Colonic mucosa (tissue), 4 donors: Measurements from ENCODE around the gene NR1D2. TPM values are rescaled to one million over a fixed set of nuclear protein-coding genes. Genes with fewer than 3 reads are reported as not detected.

Experiments used
- DNase-seq: peaks from one replicate; pipeline ENCODE4 v3.0.0-alpha.2; 2020
- H3K27ac ChIP-seq: fragments of 200-600 bp; one replicate; pipeline ENCODE4 v1.8.0; 2021
- H3K27me3 ChIP-seq: fragments of 200-600 bp; one replicate; pipeline ENCODE4 v1.8.0; 2021
- H3K36me3 ChIP-seq: fragments of 200-600 bp; one replicate; pipeline ENCODE4 v1.8.0; 2021
- H3K4me1 ChIP-seq: fragments of 200-600 bp; one replicate; pipeline ENCODE4 v1.8.0; 2021; ENCODE audit warnings: mild to moderate bottlenecking
- H3K4me3 ChIP-seq: fragments of 200-600 bp; one replicate; pipeline ENCODE4 v1.8.0; 2021
- H3K9ac ChIP-seq, 2 donors: one replicate each; pipeline ENCODE4 v1.7.0; 2013; ENCODE audit warnings: control low read depth in 2 of 2, low read depth in 2 of 2, low read length in 2 of 2
- H3K9me3 ChIP-seq: fragments of 200-600 bp; one replicate; pipeline ENCODE4 v1.8.0; 2021
- CTCF ChIP-seq: fragments of 200-600 bp; IDR thresholded peaks from one replicate; pipeline ENCODE4 v1.8.0; 2022; ENCODE audit warnings: antibody characterized with exemption, mild to moderate bottlenecking
- intact Hi-C: fragments of 100-400 bp; cut with DNase I; formaldehyde crosslinking; loops from one replicate; pipeline ENCODE4 v1.14.1; 2022
- total RNA-seq, 2 donors: library from RNA; stranded (reverse); fragmentation: NEBNext Ultra II Directional in 1 of 2; extraction: Animal tissue kit (Norgen Biotek cat#: 25700) in 1 of 2; gene quantifications; one replicate each; pipeline ENCODE4 v1.2.1, GENCODE V29; 2021
- donor health status: healthy.
- donor health status: DM: no; HTN: no; CAD: no.
- donor health status: DM: no; HTN: no; CAD: no.

The NR1D2 gene
- total RNA-seq, 2 donors from 2014 or later, result 9.8 to 41.9 TPM

GRCh38 chr3:23991306-23991682, 46.2 kb downstream of the NR1D2 start:
- H3K36me3 ChIP-seq, result no peaks in the 10 kb centered on the region
- H3K9me3 ChIP-seq, result no peaks in the 10 kb centered on the region
- no peaks in the 10 kb centered on the region for H3K27me3 ChIP-seq
- no peak overlapping the region for H3K4me3 ChIP-seq
- H3K9ac ChIP-seq, result no peak overlapping the region
- intact Hi-C loops, result loop anchor here (10.0 kb wide), 1 partner anchor 244 kb away; no protein-coding TSS in a partner anchor
- no peak for DNase-seq
- H3K27ac ChIP-seq, result no peak overlapping the region
- no peaks in the 10 kb centered on the region for H3K4me1 ChIP-seq
- TF ChIP-seq CTCF, result no peak

- H3K4me1 ChIP-seq, result no peaks in the 10 kb centered on the region
- no peaks in the 10 kb centered on the region for H3K36me3 ChIP-seq
- no peak overlapping the region for H3K4me3 ChIP-seq
- no peaks in the 10 kb centered on the region for H3K27me3 ChIP-seq
- no peak overlapping the region for H3K9ac ChIP-seq
- H3K9me3 ChIP-seq, result no peaks in the 10 kb centered on the region
- intact Hi-C loops, result loop anchor here (10.0 kb wide), 1 partner anchor 243 kb away; no protein-coding TSS in a partner anchor
- no peak for DNase-seq
- no peak for TF ChIP-seq CTCF
- H3K27ac ChIP-seq, result no peak overlapping the region
Observed at GRCh38 chr3:23991683-23992628, 46.9 kb downstream of the NR1D2 start.

- DNase-seq, result no peak
- Histone ChIP-seq H3K4me3 (no peak overlapping the region), H3K9me3 (no peaks in the 10 kb centered on the region), H3K27ac (no peak overlapping the region), H3K36me3 (no peaks in the 10 kb centered on the region), H3K27me3 (no peaks in the 10 kb centered on the region), H3K9ac (no peak overlapping the region), H3K4me1 (no peaks in the 10 kb centered on the region)
- intact Hi-C loops, result loop anchor here (10.0 kb wide), 1 partner anchor 241 kb away; no protein-coding TSS in a partner anchor
- TF ChIP-seq CTCF, result no peak
Observed at GRCh38 chr3:23993556-23994243, 48.6 kb downstream of the NR1D2 start.

GRCh38 chr3:23994244-23994569, 49.1 kb downstream of the NR1D2 start:
- no peak overlapping the region for H3K4me3 ChIP-seq
- intact Hi-C loops, result loop anchor here (10.0 kb wide), 1 partner anchor 241 kb away; no protein-coding TSS in a partner anchor
- H3K36me3 ChIP-seq, result no peaks in the 10 kb centered on the region
- H3K9ac ChIP-seq, result no peak overlapping the region
- H3K27ac ChIP-seq, result no peak overlapping the region
- no peaks in the 10 kb centered on the region for H3K9me3 ChIP-seq
- H3K27me3 ChIP-seq, result no peaks in the 10 kb centered on the region
- DNase-seq, result no peak
- no peaks in the 10 kb centered on the region for H3K4me1 ChIP-seq
- no peak for TF ChIP-seq CTCF

GRCh38 chr3:23995219-23995618, 50.1 kb downstream of the NR1D2 start:
- H3K9me3 ChIP-seq, result no peaks in the 10 kb centered on the region
- H3K4me1 ChIP-seq, result no peaks in the 10 kb centered on the region
- TF ChIP-seq CTCF, result no peak
- no peak overlapping the region for H3K4me3 ChIP-seq
- intact Hi-C loops, result loop anchor here (10.0 kb wide), 1 partner anchor 240 kb away; no protein-coding TSS in a partner anchor
- H3K9ac ChIP-seq, result no peak overlapping the region
- no peaks in the 10 kb centered on the region for H3K27me3 ChIP-seq
- no peak overlapping the region for H3K27ac ChIP-seq
- DNase-seq, result no peak
- H3K36me3 ChIP-seq, result no peaks in the 10 kb centered on the region
